Breast epithelium (tissue), 4 donors: ENCODE results near the gene THRAP3. TPM values are rescaled to one million over a fixed set of nuclear protein-coding genes. Genes with fewer than 3 reads are reported as not detected.

ENCODE experiments used
- DNase-seq, 2 donors: peaks; one replicate each; pipeline ENCODE4 v3.0.0-alpha.2; 2019; ENCODE audit warnings: low spot score in 2 of 2
- H3K27ac ChIP-seq, 2 donors: fragments of 200-600 bp; sonication (generic) in 1 of 2; one replicate each; pipeline ENCODE4 v1.5.1; 2016 to 2019; ENCODE audit warnings: mild to moderate bottlenecking in 1 of 2
- H3K27me3 ChIP-seq, 2 donors: fragments of 200-600 bp; sonication (generic) in 1 of 2; one replicate each; pipeline versions ENCODE4 v1.5.1 to v1.6.0; 2017 to 2019; ENCODE audit warnings: control low read depth in 1 of 2, mild to moderate bottlenecking in 1 of 2
- H3K36me3 ChIP-seq: fragments of 200-600 bp; one replicate; pipeline ENCODE4 v1.5.1; 2019
- H3K4me1 ChIP-seq, 2 donors: fragments of 200-600 bp; sonication (generic); one replicate each; pipeline ENCODE4 v1.5.1; 2016 to 2019; ENCODE audit warnings: control low read depth in 1 of 2
- H3K4me3 ChIP-seq, 3 donors: fragments of 200-600 bp; sonication (generic); 1 replicate in 2 of 3; 2 replicates in 1 of 3; pipeline ENCODE4 v1.5.1; 2016 to 2019; ENCODE audit warnings: mild to moderate bottlenecking in 3 of 3, moderate library complexity in 2 of 3
- H3K9me3 ChIP-seq, 2 donors: fragments of 200-600 bp; sonication (generic) in 1 of 2; one replicate each; pipeline ENCODE4 v1.5.1; 2016 to 2019; ENCODE audit warnings: control low read depth in 1 of 2
- POLR2A ChIP-seq: fragments of 450-650 bp; IDR thresholded peaks from one replicate; pipeline ENCODE4 v1.6.1; 2016; ENCODE audit warnings: antibody characterized with exemption, mild to moderate bottlenecking, moderate library complexity
- POLR2AphosphoS5 ChIP-seq, 3 donors: sonication (generic); formaldehyde crosslinking; IDR thresholded peaks; one replicate each; pipeline ENCODE4 v1.6.1; 2017; ENCODE audit warnings: antibody characterized with exemption in 3 of 3
- intact Hi-C: fragments of 100-400 bp; cut with DNase I; formaldehyde crosslinking; loops from one replicate; pipeline ENCODE4 v1.15.1; 2023; ENCODE audit warnings: low total_unique reads
- total RNA-seq, 3 donors: library from RNA; depleted of rRNA; stranded (reverse); fragments of >200 nt; gene quantifications; one replicate each; pipeline ENCODE4 v1.1.0, GENCODE V29; 2016
- TF ChIP-seq, protein P1 (sequence below), 3 donors: fragments of 450-650 bp; IDR thresholded peaks; one replicate each; pipeline ENCODE4 v1.5.1; 2016 to 2017; ENCODE audit warnings: antibody characterized with exemption in 3 of 3, mild to moderate bottlenecking in 3 of 3, moderate library complexity in 3 of 3

THRAP3 gene
- total RNA-seq, 3 donors from 2014 or later = 81.6 to 128 (median 122) TPM

DNA sequence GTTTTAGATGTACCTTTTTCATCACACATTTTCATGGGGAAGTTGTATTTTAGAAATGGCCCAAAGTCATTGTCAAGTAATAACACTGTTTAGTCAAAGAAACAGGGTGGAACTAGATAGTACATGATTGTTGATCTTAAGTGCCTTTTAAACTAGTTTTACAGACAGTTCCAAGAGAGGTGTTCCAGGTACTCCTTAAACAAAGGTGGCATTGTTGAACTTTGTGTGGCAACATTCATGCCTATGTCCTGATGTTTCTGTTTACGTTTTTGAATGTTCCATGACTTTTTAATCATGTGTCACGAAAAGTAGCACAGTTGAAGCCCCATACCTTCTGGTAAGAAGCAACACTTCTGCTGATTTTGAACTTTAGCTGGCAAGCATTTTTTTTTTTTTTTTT, 72.8 kb downstream of the THRAP3 start:
- no peaks in the 10 kb centered on the region for H3K4me1 ChIP-seq
- no peak overlapping the region for H3K4me3 ChIP-seq
- H3K36me3 ChIP-seq = peaks cover 4% of the 10 kb centered on the region
- peak in 1 of 2 donors; percentile 28 for DNase-seq
- peak overlapping the region; percentile 79 to 88 for H3K27ac ChIP-seq
- H3K9me3 ChIP-seq = no peaks in the 10 kb centered on the region
- no peaks in the 10 kb centered on the region for H3K27me3 ChIP-seq
- TF ChIP-seq, protein P1, sequence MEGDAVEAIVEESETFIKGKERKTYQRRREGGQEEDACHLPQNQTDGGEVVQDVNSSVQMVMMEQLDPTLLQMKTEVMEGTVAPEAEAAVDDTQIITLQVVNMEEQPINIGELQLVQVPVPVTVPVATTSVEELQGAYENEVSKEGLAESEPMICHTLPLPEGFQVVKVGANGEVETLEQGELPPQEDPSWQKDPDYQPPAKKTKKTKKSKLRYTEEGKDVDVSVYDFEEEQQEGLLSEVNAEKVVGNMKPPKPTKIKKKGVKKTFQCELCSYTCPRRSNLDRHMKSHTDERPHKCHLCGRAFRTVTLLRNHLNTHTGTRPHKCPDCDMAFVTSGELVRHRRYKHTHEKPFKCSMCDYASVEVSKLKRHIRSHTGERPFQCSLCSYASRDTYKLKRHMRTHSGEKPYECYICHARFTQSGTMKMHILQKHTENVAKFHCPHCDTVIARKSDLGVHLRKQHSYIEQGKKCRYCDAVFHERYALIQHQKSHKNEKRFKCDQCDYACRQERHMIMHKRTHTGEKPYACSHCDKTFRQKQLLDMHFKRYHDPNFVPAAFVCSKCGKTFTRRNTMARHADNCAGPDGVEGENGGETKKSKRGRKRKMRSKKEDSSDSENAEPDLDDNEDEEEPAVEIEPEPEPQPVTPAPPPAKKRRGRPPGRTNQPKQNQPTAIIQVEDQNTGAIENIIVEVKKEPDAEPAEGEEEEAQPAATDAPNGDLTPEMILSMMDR (IDR thresholded peaks at IDR 0.05) = no peak
- no peak for TF ChIP-seq POLR2AphosphoS5 (IDR thresholded peaks at IDR 0.05)
- no peak for TF ChIP-seq POLR2A
- intact Hi-C loops = no loop called here

- Histone ChIP-seq H3K27ac (peak overlapping the region; percentile 84 to 88), H3K4me1 (no peaks in the 10 kb centered on the region), H3K9me3 (no peaks in the 10 kb centered on the region), H3K4me3 (no peak overlapping the region), H3K27me3 (no peaks in the 10 kb centered on the region), H3K36me3 (peaks cover 4% of the 10 kb centered on the region)
- DNase-seq = peak in 1 of 2 donors; percentile 15
- no peak for TF ChIP-seq POLR2AphosphoS5 (IDR thresholded peaks at IDR 0.05)
- no peak for TF ChIP-seq POLR2A
- TF ChIP-seq, protein P1 (IDR thresholded peaks at IDR 0.05) = no peak
- intact Hi-C loops = no loop called here
These were observed 74.4 kb downstream of the THRAP3 start for GRCh38 chr1:36298640-36299039.

DNA sequence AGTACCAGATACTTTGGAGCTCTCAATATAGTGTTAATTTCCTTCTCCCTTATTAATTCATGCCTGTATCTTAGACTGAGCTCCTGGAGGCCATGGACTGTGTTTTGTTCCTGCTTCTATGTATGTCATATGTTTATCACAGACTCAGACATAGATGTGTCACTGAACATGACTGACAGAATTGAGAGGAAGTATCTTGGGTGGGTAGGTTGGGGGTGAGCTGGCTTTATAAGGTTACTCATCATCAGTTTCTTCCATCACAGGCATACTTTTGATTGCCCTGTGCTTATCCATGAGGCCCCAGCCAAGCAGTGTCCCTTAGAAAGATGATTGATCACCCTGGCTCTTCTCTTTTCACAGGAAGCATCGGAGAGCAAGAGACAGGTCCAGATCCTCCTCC, 76.3 kb downstream of the THRAP3 start:
- peak overlapping the region; percentile 84 to 88 for H3K27ac ChIP-seq
- DNase-seq = peak in 1 of 2 donors; percentile 11
- no peak overlapping the region for H3K4me3 ChIP-seq
- intact Hi-C loops = no loop called here
- no peaks in the 10 kb centered on the region for H3K27me3 ChIP-seq
- TF ChIP-seq, protein P1 (IDR thresholded peaks at IDR 0.05) = no peak
- TF ChIP-seq POLR2AphosphoS5 (IDR thresholded peaks at IDR 0.05) (no peak), POLR2A (no peak)
- no peaks in the 10 kb centered on the region for H3K4me1 ChIP-seq
- no peaks in the 10 kb centered on the region for H3K9me3 ChIP-seq
- H3K36me3 ChIP-seq = peaks cover 4% of the 10 kb centered on the region

DNA sequence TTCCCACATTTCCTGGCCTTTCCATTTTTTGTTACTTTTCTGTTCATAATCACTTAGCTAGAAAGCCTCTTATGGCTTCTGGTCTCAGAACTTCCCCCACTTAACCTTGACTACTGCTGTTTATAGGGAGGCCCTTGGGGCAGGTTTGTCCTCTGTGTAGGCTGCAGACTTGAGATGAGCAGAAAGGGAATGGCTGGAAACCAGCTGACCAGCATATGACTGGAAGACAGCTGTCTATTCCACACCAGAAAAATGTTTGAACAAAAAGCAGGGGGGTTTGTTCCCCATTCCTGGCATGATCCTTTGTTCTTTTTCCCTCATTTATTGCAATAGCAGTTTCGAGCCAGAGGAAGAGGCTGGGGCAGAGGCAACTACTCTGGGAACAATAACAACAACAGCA, 77.0 kb downstream of the THRAP3 start:
- Histone ChIP-seq H3K4me3 (no peak overlapping the region), H3K27ac (peak overlapping the region; percentile 84 to 88), H3K9me3 (no peaks in the 10 kb centered on the region), H3K36me3 (peaks cover 4% of the 10 kb centered on the region), H3K4me1 (no peaks in the 10 kb centered on the region), H3K27me3 (no peaks in the 10 kb centered on the region)
- intact Hi-C loops = no loop called here
- DNase-seq = peak in 1 of 2 donors; percentile 12
- no peak for TF ChIP-seq POLR2A
- no peak for TF ChIP-seq POLR2AphosphoS5 (IDR thresholded peaks at IDR 0.05)
- TF ChIP-seq, protein P1 (IDR thresholded peaks at IDR 0.05) = no peak

DNA sequence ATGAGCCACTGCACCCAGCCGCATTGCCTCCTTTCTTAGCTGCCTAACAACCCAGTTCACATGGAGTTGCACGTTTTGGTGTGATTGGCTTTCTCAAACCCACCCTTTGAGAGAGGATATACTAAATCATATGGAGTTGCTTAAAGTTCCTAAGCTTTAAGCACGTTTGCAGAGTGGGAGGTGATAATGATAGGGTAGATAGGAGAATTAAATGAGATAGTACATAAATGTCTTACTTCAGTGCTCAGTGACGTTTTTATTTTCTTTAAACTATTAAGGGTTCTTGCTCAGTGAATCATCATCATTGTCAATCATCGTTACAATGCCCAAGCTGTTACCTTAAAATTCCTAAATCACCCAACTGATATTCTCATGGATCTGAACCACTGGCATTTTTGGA, 79.0 kb downstream of the THRAP3 start:
- no peak overlapping the region for H3K27ac ChIP-seq
- TF ChIP-seq, protein P1 (IDR thresholded peaks at IDR 0.05) = no peak
- TF ChIP-seq POLR2A (no peak), POLR2AphosphoS5 (IDR thresholded peaks at IDR 0.05) (no peak)
- no peak overlapping the region for H3K4me3 ChIP-seq
- H3K27me3 ChIP-seq = no peaks in the 10 kb centered on the region
- intact Hi-C loops = no loop called here
- no peaks in the 10 kb centered on the region for H3K4me1 ChIP-seq
- DNase-seq = no peak
- H3K36me3 ChIP-seq = peaks cover 2% of the 10 kb centered on the region
- H3K9me3 ChIP-seq = no peaks in the 10 kb centered on the region
